Colonic mucosa (tissue), 4 donors: ENCODE data around the gene ASTN2. TPM values are rescaled to one million over a fixed set of nuclear protein-coding genes. Genes with fewer than 3 reads are reported as not detected.
A peak's percentile ranks its signal among the peaks of the same experiment; 100 is the strongest.

Experiments
- DNase-seq: peaks from one replicate; pipeline ENCODE4 v3.0.0-alpha.2; 2020
- H3K27ac ChIP-seq: fragments of 200-600 bp; one replicate; pipeline ENCODE4 v1.8.0; 2021
- H3K27me3 ChIP-seq: fragments of 200-600 bp; one replicate; pipeline ENCODE4 v1.8.0; 2021
- H3K36me3 ChIP-seq: fragments of 200-600 bp; one replicate; pipeline ENCODE4 v1.8.0; 2021
- H3K4me1 ChIP-seq: fragments of 200-600 bp; one replicate; pipeline ENCODE4 v1.8.0; 2021; ENCODE audit warnings: mild to moderate bottlenecking
- H3K4me3 ChIP-seq: fragments of 200-600 bp; one replicate; pipeline ENCODE4 v1.8.0; 2021
- H3K9ac ChIP-seq, 2 donors: one replicate each; pipeline ENCODE4 v1.7.0; 2013; ENCODE audit warnings: control low read depth in 2 of 2, low read depth in 2 of 2, low read length in 2 of 2
- H3K9me3 ChIP-seq: fragments of 200-600 bp; one replicate; pipeline ENCODE4 v1.8.0; 2021
- CTCF ChIP-seq: fragments of 200-600 bp; IDR thresholded peaks from one replicate; pipeline ENCODE4 v1.8.0; 2022; ENCODE audit warnings: antibody characterized with exemption, mild to moderate bottlenecking
- intact Hi-C: fragments of 100-400 bp; cut with DNase I; formaldehyde crosslinking; loops from one replicate; pipeline ENCODE4 v1.14.1; 2022
- total RNA-seq, 2 donors: library from RNA; stranded (reverse); fragmentation: NEBNext Ultra II Directional in 1 of 2; extraction: Animal tissue kit (Norgen Biotek cat#: 25700) in 1 of 2; gene quantifications; one replicate each; pipeline ENCODE4 v1.2.1, GENCODE V29; 2021
- donor health status: healthy.
- donor health status: DM: no; HTN: no; CAD: no.
- donor health status: DM: no; HTN: no; CAD: no.

ASTN2 gene
- total RNA-seq, 2 donors from 2014 or later = 2.5 to 6.1 TPM

- Histone ChIP-seq H3K36me3 (no peaks in the 10 kb centered on the region), H3K9me3 (no peaks in the 10 kb centered on the region), H3K27me3 (no peaks in the 10 kb centered on the region), H3K9ac (no peak overlapping the region), H3K27ac (no peak overlapping the region), H3K4me3 (no peak overlapping the region), H3K4me1 (no peaks in the 10 kb centered on the region)
- no peak for TF ChIP-seq CTCF
- DNase-seq = no peak
- intact Hi-C loops = loop anchor here (5.0 kb wide), 1 partner anchor 1070 kb away; no protein-coding TSS in a partner anchor
These were observed 752.1 kb downstream of the ASTN2 start for GRCh38 chr9:116662646-116663310.

GRCh38 chr9:116661037-116661954, 753.6 kb downstream of the ASTN2 start:
- Histone ChIP-seq H3K27ac (no peak overlapping the region), H3K9ac (no peak overlapping the region), H3K27me3 (no peaks in the 10 kb centered on the region), H3K36me3 (no peaks in the 10 kb centered on the region), H3K4me3 (no peak overlapping the region), H3K9me3 (no peaks in the 10 kb centered on the region), H3K4me1 (no peaks in the 10 kb centered on the region)
- DNase-seq = no peak
- intact Hi-C loops = loop anchor here (5.0 kb wide), 1 partner anchor 1069 kb away; no protein-coding TSS in a partner anchor
- TF ChIP-seq CTCF = peak; percentile 44

GRCh38 chr9:116658265-116658664, 756.6 kb downstream of the ASTN2 start:
- no peaks in the 10 kb centered on the region for H3K9me3 ChIP-seq
- no peaks in the 10 kb centered on the region for H3K27me3 ChIP-seq
- H3K36me3 ChIP-seq = no peaks in the 10 kb centered on the region
- no peak for DNase-seq
- no peak overlapping the region for H3K27ac ChIP-seq
- no peaks in the 10 kb centered on the region for H3K4me1 ChIP-seq
- intact Hi-C loops = loop anchor here (10.0 kb wide), 1 partner anchor 773 kb away; no protein-coding TSS in a partner anchor
- TF ChIP-seq CTCF = no peak
- no peak overlapping the region for H3K4me3 ChIP-seq
- H3K9ac ChIP-seq = no peak overlapping the region

- TF ChIP-seq CTCF = no peak
- DNase-seq = no peak
- Histone ChIP-seq H3K27ac (no peak overlapping the region), H3K9me3 (no peaks in the 10 kb centered on the region), H3K9ac (no peak overlapping the region), H3K4me1 (no peaks in the 10 kb centered on the region), H3K36me3 (no peaks in the 10 kb centered on the region), H3K27me3 (no peaks in the 10 kb centered on the region), H3K4me3 (no peak overlapping the region)
- intact Hi-C loops = loop anchor here (10.0 kb wide), 1 partner anchor 772 kb away; no protein-coding TSS in a partner anchor
These were observed 757.9 kb downstream of the ASTN2 start for GRCh38 chr9:116656977-116657376.

- intact Hi-C loops = loop anchor here (10.0 kb wide), 1 partner anchor 772 kb away; no protein-coding TSS in a partner anchor
- Histone ChIP-seq H3K27ac (no peak overlapping the region), H3K4me1 (no peaks in the 10 kb centered on the region), H3K9me3 (no peaks in the 10 kb centered on the region), H3K27me3 (no peaks in the 10 kb centered on the region), H3K9ac (no peak overlapping the region), H3K4me3 (no peak overlapping the region), H3K36me3 (no peaks in the 10 kb centered on the region)
- no peak for TF ChIP-seq CTCF
- DNase-seq = no peak
These were observed 758.3 kb downstream of the ASTN2 start for GRCh38 chr9:116656501-116656971.
